Transverse colon (tissue), 4 donors: ENCODE measurements around the gene TSHZ3.

Source experiments
- EP300 ChIP-seq: sonication (generic); formaldehyde crosslinking; IDR thresholded peaks from one replicate; pipeline ENCODE4 v1.6.1; 2017; ENCODE audit warnings: antibody characterized with exemption, low read depth
- POLR2A ChIP-seq: fragments of 450-650 bp; IDR thresholded peaks from one replicate; pipeline ENCODE4 v1.6.1; 2016; ENCODE audit warnings: antibody characterized with exemption, mild to moderate bottlenecking, moderate library complexity
- POLR2AphosphoS5 ChIP-seq, 3 donors: sonication (generic); formaldehyde crosslinking; IDR thresholded peaks; one replicate each; pipeline ENCODE4 v1.6.1; 2016; ENCODE audit warnings: antibody characterized with exemption in 3 of 3
- TF ChIP-seq, protein P1 (sequence below), 5 experiments: fragments of 200-600 bp in 3 of 5; fragments of 450-650 bp in 2 of 5; sonication (generic) in 3 of 5; IDR thresholded peaks; 1 replicate in 2 of 5; 2 replicates in 3 of 5; pipeline ENCODE4 v1.5.1; 2016 to 2017; ENCODE audit warnings: antibody characterized with exemption in 5 of 5, inconsistent platforms in 3 of 5, mild to moderate bottlenecking in 2 of 5, moderate library complexity in 1 of 5

DNA sequence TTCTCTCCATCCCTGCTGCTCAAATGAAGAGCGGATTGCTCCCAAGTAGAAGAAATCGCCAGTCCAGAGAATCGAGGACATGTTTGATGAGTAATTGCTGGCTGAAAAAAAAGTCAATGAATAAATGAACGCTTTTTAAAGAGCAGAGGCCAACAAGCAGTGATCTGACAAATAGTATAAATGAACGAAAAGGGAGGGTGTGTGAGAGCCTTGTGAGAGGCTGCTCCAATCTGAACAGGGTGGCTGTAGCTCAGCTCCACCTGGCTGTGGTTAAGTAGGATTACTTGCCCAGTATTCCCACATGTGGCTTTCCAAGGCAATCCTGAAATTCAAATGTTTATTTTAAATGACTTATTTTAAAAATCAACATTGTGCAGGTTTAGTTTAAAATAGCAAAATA is 117.1 kb downstream of the TSHZ3 start:
- TF ChIP-seq, protein P1, sequence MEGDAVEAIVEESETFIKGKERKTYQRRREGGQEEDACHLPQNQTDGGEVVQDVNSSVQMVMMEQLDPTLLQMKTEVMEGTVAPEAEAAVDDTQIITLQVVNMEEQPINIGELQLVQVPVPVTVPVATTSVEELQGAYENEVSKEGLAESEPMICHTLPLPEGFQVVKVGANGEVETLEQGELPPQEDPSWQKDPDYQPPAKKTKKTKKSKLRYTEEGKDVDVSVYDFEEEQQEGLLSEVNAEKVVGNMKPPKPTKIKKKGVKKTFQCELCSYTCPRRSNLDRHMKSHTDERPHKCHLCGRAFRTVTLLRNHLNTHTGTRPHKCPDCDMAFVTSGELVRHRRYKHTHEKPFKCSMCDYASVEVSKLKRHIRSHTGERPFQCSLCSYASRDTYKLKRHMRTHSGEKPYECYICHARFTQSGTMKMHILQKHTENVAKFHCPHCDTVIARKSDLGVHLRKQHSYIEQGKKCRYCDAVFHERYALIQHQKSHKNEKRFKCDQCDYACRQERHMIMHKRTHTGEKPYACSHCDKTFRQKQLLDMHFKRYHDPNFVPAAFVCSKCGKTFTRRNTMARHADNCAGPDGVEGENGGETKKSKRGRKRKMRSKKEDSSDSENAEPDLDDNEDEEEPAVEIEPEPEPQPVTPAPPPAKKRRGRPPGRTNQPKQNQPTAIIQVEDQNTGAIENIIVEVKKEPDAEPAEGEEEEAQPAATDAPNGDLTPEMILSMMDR (IDR thresholded peaks at IDR 0.05), result peak in 2 of 5 experiments; percentile 8 to 27
- TF ChIP-seq POLR2AphosphoS5 (IDR thresholded peaks at IDR 0.05) (no peak), POLR2A (no peak), EP300 (no peak)
